ENCODE results near the gene PRPH2.
A peak's percentile ranks its signal among the peaks of the same experiment; 100 is the strongest.

Gene PRPH2, protein sequence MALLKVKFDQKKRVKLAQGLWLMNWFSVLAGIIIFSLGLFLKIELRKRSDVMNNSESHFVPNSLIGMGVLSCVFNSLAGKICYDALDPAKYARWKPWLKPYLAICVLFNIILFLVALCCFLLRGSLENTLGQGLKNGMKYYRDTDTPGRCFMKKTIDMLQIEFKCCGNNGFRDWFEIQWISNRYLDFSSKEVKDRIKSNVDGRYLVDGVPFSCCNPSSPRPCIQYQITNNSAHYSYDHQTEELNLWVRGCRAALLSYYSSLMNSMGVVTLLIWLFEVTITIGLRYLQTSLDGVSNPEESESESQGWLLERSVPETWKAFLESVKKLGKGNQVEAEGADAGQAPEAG

DNA sequence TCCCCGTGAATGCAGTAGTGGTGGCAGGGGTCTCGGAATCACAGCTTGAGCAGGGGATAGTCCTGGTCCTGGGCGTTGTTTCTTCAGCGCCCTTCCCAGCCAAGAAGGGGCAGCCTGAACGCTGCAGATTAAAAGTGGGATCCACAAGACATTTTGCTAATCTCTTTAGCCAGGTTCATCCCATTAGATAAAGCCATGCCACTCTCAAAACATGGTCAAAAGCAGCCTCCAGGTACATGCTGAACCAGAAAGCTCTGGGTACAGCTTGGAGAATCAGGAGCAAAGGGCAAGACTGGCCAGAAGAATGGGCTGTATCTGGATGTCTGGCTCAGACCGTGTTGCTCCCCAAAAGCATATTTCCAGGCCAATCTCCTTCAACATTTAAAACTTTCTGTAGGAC, at the start of gene PRPH2:
Gene PRPH2 (minus strand): TSS at position 101 of the 400 bp plus-strand sequence. CDS start 263 bp downstream, outside the sequence.
- no peaks in the 10 kb centered on the region for H3K36me3 Mint-ChIP-seq
- no peaks in the 10 kb centered on the region for H3K9me3 Mint-ChIP-seq
- H3K27me3 Mint-ChIP-seq: no peaks in the 10 kb centered on the region
- H3K4me3 Mint-ChIP-seq: no peak within 1 kb of the TSS
- H3K27ac Mint-ChIP-seq: peak within 1 kb of the TSS; percentile 80
- H3K4me1 Mint-ChIP-seq: peaks cover 19% of the 10 kb centered on the region

DNA sequence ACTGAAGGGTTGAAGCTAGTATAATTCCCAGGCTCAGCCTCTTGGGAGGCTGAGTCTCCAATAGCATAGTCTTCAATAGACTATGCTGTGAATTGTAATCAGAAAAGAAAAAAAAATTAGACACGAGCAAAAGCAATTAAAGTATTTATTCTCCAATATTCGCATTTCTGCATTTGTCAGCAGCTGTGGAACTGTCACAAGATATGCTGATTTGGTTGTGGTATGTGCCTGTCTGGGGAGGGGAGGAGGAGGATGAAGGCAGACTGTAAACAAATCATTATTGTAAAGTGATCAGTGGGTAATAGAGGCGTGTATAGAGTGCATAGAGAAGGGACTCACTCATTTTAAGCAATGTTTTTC, 49.3 kb upstream of the PRPH2 start:
- H3K4me3 Mint-ChIP-seq: peak overlapping the region; percentile 90
- peak overlapping the region; percentile 95 for H3K27ac Mint-ChIP-seq
- H3K27me3 Mint-ChIP-seq: no peaks in the 10 kb centered on the region
- H3K36me3 Mint-ChIP-seq: peaks cover 12% of the 10 kb centered on the region
- H3K9me3 Mint-ChIP-seq: peaks cover 5% of the 10 kb centered on the region
- H3K4me1 Mint-ChIP-seq: peaks cover 79% of the 10 kb centered on the region

DNA sequence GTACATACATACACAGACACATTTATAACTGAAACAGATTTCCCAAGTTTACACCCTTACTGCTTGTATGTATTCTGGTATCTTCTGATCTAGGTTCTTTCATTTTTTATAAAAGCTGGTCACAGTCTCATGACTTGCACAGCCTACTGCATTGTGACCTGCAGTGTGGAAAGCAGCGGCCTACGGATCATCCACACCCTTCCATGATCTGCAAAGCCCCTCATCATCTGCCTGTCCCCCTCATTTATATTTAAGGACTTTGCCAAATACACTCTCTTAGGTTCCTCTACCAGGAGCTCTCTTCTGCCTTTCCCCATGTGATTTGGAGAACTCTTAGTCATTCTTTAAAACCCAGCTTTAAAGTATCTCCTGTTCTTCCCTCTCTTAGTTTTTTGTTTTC, 47.4 kb upstream of the PRPH2 start:
- H3K27ac Mint-ChIP-seq: peak overlapping the region; percentile 86
- peaks cover 5% of the 10 kb centered on the region for H3K9me3 Mint-ChIP-seq
- no peaks in the 10 kb centered on the region for H3K27me3 Mint-ChIP-seq
- H3K4me3 Mint-ChIP-seq: no peak overlapping the region
- H3K36me3 Mint-ChIP-seq: peaks cover 19% of the 10 kb centered on the region
- peaks cover 82% of the 10 kb centered on the region for H3K4me1 Mint-ChIP-seq

DNA sequence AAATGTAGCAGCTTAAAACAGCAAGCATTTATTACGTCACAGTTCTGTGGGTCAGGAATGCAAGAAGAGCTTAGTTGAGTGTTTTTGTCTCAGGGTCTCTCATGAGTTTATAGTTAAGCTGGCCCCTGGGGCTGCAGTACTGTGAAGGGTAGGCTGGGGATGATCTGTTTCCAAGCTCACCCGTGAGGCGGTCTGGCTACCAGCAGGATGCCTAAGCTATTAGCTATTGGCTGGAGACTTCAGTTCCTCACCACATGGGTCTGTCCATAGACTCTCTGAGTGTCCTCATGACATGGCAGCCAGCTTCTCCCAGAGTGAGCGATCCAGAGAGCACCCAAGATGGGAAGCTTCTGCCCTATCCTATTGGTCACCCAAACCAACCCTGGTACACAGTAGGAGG, 46.7 kb upstream of the PRPH2 start:
- H3K4me3 Mint-ChIP-seq: no peak overlapping the region
- no peak overlapping the region for H3K27ac Mint-ChIP-seq
- peaks cover 76% of the 10 kb centered on the region for H3K4me1 Mint-ChIP-seq
- peaks cover 5% of the 10 kb centered on the region for H3K9me3 Mint-ChIP-seq
- peaks cover 19% of the 10 kb centered on the region for H3K36me3 Mint-ChIP-seq
- H3K27me3 Mint-ChIP-seq: no peaks in the 10 kb centered on the region

DNA sequence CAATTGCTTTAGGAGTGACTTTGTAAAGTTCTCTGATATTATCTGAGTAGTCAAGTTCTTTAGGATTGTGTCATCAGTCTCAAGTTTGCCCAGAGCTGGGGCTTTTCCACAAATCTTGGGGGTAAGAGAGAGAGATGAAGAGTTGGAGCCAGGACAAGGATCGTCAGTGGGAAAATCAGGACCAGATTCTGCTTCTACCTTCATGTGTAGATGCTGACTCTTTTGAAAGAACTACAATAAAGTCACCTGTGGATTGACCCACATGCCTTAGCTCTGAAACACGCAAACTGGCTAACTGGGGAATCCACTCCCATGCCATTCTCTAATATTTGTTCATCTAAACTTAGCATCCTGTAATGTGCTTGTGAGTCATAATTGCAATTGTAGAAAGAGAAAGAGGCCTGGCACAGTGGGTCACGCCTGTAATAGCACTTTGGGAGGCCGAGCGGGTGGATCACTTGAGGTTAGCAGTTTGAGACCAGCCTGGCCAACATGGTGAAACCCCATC, 43.8 kb upstream of the PRPH2 start:
- H3K27me3 Mint-ChIP-seq: no peaks in the 10 kb centered on the region
- no peaks in the 10 kb centered on the region for H3K9me3 Mint-ChIP-seq
- H3K27ac Mint-ChIP-seq: no peak overlapping the region
- peaks cover 57% of the 10 kb centered on the region for H3K4me1 Mint-ChIP-seq
- peaks cover 23% of the 10 kb centered on the region for H3K36me3 Mint-ChIP-seq
- H3K4me3 Mint-ChIP-seq: no peak overlapping the region

DNA sequence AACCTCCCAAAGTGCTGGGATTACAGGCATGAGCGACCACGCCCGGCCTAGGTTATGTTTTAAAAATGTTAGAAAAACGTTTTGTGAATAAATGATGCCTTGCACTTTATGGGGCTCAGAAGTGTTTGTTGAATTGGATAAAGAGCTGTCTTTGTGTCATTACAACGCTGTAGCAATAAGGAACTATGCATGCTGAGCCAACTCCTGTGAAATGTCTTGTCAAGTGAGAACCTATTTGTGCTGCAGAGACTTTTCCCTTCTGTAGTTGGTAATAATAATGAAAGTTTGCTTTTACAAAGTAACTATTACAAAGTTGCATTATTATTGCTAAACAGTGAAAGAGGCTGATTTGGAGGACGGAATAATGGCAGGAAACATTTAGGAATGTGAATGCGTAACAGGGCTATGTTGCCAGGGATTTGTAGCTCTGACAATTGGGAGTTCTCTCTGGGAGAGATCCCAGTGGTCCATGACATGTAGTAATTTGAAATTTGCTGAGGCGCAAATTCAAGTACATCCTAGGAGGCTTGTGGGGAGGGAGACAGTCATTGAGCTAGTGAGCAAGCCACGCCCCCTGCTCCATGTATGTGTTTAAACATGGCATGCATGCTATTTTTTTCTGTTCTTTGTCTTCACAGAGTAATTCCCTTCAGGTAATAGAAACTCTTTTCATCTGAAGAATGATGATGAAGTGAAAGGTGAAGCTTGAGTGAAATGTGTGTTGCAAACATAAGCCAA, 42.7 kb upstream of the PRPH2 start:
- Mint-ChIP-seq H3K9me3 (no peaks in the 10 kb centered on the region), H3K27me3 (no peaks in the 10 kb centered on the region), H3K36me3 (peaks cover 21% of the 10 kb centered on the region), H3K27ac (no peak overlapping the region), H3K4me1 (peaks cover 50% of the 10 kb centered on the region), H3K4me3 (no peak overlapping the region)

DNA sequence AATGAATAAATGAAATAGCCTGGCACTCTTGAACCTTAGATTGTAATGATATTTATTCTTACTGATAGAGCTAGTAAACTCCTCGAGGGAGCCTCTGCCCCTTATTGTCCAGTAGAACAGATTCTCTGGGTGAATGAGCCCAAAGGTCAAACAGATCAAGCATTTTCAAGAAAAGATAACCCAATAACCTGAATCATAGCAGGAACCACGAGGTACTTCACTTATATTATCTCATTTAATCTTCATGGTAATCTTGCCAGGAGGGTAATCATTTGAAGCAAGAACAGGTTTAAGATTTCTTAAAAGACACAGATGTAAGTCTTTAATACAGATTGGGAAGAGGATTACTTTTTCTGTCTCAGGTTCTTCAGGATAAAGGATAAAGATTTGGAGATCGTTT, 40.6 kb upstream of the PRPH2 start:
- H3K36me3 Mint-ChIP-seq: peaks cover 15% of the 10 kb centered on the region
- H3K4me1 Mint-ChIP-seq: peaks cover 44% of the 10 kb centered on the region
- no peak overlapping the region for H3K4me3 Mint-ChIP-seq
- H3K9me3 Mint-ChIP-seq: no peaks in the 10 kb centered on the region
- H3K27ac Mint-ChIP-seq: peak overlapping the region; percentile 23
- no peaks in the 10 kb centered on the region for H3K27me3 Mint-ChIP-seq

DNA sequence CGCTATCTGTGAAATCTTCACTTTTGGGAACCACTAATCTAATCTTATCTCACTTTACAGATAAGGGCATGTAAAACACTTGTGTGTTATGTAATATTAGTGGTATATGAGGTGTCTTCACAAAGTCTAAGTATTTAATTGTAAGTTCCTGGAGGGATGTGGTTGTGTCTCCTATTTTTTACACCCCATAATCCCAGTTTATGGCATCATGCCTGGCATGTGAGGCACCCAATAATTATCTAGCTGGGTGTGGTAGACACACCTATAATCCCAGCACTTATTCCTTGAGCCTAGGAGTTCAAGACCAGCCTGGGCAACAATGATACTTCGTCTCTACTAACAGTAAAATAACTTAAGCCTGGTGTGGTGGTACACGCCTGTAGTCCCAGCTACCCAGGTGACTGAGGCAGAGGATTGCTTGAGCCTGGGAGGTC, 40.0 kb upstream of the PRPH2 start:
- Mint-ChIP-seq H3K36me3 (peaks cover 10% of the 10 kb centered on the region), H3K4me3 (no peak overlapping the region), H3K9me3 (no peaks in the 10 kb centered on the region), H3K4me1 (peaks cover 44% of the 10 kb centered on the region), H3K27me3 (no peaks in the 10 kb centered on the region), H3K27ac (no peak overlapping the region)

DNA sequence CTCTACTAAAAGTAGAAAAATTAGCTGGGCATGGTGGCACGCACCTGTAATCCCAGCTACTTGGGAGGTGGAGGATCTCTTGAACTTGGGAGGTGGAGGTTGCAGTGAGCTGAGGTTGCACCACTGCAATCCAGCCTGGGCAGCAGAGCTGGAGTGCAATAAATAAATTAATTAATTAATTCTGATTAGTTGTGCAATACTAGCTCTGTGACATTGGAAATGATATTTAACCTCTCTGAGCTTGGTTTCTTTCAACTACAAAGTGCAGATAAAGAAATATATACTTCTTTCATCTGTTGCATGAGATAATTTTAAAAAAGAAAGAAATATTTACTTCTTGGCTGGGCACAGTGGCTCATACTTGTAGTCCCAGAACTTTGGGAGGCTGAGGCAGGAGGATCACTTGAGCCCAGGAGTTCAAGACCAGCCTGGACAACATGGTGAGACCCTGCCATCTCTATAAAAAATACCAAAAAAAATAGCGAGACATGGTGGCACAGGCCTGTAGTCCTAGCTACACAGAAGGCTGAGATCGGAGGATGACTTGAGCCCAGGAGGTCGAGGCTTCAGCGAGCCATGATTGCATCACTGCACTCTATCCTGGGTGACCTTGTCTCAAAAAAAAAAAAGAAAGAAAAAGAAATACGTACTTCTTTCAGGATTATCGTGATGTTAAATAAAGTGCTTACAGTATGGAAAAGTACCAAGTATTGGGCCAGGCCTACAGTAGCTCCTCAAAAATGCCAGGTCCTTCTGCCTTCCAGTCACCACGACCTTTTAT, 39.1 kb upstream of the PRPH2 start:
- no peak overlapping the region for H3K27ac Mint-ChIP-seq
- H3K4me3 Mint-ChIP-seq: no peak overlapping the region
- peaks cover 10% of the 10 kb centered on the region for H3K36me3 Mint-ChIP-seq
- no peaks in the 10 kb centered on the region for H3K27me3 Mint-ChIP-seq
- H3K9me3 Mint-ChIP-seq: no peaks in the 10 kb centered on the region
- peaks cover 40% of the 10 kb centered on the region for H3K4me1 Mint-ChIP-seq

DNA sequence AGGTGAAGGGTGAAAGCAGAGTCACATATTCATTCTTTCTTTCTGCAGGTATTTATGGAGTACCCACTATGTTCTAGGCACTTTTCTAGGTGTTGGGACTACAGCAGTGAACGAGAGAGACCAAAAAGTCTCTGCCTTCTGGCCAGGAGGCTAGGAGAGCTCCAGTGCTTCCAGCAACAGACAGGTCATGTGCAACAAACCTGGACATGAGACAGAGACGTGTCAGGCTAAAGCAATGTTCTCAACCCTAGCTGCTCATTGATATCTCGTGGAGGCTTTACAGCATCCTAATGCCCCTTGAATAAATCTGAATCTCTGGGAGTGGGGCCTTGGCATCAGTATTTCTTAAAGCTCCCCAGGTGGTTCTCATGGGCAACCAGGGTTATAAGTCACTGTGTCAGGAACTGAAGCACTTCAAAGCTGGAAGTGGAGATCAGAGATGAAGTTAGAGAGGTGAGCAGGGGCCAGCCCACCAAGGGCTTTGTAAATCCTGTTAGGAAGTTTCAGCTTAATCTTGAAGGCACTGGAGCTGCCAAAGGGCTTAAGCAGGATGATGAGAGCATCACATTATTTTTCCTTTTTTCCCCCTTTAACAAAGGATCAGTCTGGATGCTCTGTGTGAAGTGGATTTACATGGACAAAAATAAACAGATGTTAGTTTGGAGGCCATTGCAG, 36.5 kb upstream of the PRPH2 start:
- H3K27ac Mint-ChIP-seq: peak overlapping the region; percentile 66

DNA sequence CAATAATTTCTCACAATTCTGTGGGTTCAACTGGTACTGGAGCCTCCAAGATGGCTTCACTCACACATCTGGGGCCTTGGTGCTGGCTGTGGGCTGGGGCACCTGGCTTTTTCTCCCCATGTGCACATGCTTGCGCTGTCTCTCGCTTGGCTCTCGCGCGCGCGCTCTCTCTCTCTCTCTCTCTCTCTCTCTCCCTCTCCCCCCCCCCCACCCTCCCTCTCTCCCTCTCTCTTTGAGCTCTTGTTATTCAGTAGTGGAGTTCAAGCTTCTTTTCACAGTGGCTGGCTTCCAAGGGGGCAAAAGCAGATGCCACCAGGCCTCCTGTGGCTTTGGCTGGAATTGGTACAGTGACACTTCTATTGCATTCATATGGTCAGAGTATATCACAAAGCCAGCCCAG, 34.3 kb upstream of the PRPH2 start:
- Mint-ChIP-seq H3K4me1 (peaks cover 37% of the 10 kb centered on the region), H3K36me3 (peaks cover 5% of the 10 kb centered on the region), H3K27ac (no peak overlapping the region), H3K9me3 (no peaks in the 10 kb centered on the region), H3K27me3 (no peaks in the 10 kb centered on the region), H3K4me3 (no peak overlapping the region)

More for the DNA sequence above, 36.5 kb upstream of the PRPH2 start:
- H3K4me3 Mint-ChIP-seq: no peak overlapping the region
- H3K4me1 Mint-ChIP-seq: peaks cover 37% of the 10 kb centered on the region
- H3K27me3 Mint-ChIP-seq: no peaks in the 10 kb centered on the region
- H3K36me3 Mint-ChIP-seq: peaks cover 4% of the 10 kb centered on the region
- no peaks in the 10 kb centered on the region for H3K9me3 Mint-ChIP-seq

DNA sequence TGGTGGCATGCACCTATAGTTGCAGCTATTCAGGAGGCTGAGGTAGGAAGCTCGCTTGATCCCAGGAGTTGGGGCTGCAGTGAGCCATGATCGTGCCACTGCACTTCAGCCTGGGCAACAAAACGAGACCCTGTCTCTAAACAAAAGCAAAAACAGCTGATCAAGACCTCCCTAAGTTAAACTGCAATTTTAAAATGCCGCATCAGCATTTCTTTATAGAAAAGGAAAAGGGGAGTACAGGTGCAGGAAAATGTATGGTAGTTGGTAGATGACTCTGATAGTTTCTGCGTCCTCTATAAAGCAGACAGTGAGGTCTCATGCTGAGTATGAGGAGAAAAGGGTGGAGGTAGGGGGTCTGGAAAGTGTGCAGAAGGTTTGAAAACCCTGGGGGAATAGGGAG, 32.4 kb upstream of the PRPH2 start:
- Mint-ChIP-seq H3K27me3 (no peaks in the 10 kb centered on the region), H3K36me3 (peaks cover 5% of the 10 kb centered on the region), H3K4me3 (no peak overlapping the region), H3K4me1 (peaks cover 42% of the 10 kb centered on the region), H3K9me3 (no peaks in the 10 kb centered on the region), H3K27ac (no peak overlapping the region)

DNA sequence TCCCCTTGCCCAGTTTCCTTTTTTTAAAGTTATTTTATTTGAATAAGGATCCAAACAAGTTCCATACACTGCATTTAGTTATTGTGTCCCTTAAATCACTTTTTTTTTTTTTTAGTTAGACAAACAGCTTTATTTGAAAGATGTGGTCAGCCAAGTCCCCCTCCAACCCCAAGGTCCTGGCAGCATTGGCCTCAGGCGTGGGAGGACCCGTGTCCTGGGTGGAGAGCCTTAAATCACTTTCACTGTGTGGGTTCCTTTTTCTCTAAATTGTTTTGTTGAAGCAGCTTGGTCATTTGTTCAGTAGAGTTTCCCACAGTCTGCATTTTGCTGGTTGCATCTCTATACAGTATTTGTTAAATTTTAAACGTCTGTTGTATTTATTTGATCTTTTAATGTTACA, 28.7 kb upstream of the PRPH2 start:
- Mint-ChIP-seq H3K9me3 (no peaks in the 10 kb centered on the region), H3K4me3 (no peak overlapping the region), H3K4me1 (peaks cover 34% of the 10 kb centered on the region), H3K27ac (no peak overlapping the region), H3K36me3 (peaks cover 7% of the 10 kb centered on the region), H3K27me3 (no peaks in the 10 kb centered on the region)

DNA sequence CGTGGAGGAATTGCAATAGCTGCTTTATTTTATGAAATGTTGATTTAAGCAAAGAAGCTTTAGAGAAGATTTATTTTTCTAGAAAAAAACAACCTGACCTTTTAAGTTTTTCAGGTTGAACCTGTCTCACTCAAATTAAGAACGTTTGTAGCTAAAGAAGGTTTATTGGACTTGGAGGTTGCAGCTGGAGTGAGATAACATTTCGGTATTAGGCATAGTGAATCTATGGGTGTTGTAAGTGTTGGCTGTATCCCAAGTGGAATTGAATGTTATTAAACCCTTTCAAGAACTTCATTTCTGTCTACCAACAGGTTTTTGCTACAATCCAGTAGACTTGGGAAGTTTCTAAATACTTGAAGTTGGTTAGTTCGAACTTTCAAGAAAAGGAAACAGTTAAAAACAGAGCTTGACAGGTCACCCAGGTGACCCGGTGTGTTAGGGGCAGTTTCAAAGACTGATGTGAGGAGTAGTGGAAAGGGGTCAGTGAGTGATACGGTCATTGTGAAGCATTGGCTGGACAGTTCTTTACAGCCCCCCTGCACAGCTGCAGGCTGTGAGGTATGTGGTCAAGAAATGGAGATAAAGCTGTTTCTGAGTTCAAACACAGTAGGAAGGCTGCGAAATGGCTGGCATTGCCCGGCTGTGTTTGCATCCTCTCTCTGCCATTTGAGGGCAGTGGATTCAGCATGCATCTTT, 26.0 kb upstream of the PRPH2 start:
- Mint-ChIP-seq H3K36me3 (peaks cover 13% of the 10 kb centered on the region), H3K9me3 (peaks cover 5% of the 10 kb centered on the region), H3K27ac (no peak overlapping the region), H3K27me3 (no peaks in the 10 kb centered on the region), H3K4me3 (peak overlapping the region; percentile 98), H3K4me1 (peaks cover 42% of the 10 kb centered on the region)
